ENCODE measurements around the gene LMNB1.

Gene LMNB1

DNA sequence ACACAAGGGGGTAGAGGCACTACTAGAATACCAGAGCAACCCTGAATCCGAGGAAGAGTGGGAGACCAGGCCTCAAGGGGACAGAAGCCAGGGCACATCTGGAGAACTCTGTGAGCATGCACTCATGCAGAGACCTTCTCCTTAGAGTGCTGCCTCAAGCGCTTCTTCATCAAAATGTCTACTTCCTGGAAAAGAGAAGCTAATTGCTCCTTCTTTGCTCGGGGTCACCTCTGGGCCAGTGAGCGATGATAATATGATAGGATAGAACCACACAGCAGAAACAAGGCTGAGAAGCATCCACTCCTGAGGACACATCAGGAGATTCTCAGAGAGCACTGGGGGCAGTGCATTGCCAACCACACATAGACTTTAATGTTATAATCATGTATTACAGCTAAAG lies 23.7 kb upstream of the LMNB1 start:
- peaks cover 2% of the 10 kb centered on the region for H3K4me1 ChIP-seq (ENCODE audit: control insufficient read depth, insufficient read depth, low read length)
- H3K4me3 ChIP-seq (ENCODE audit: low read depth, low read length) = no peak overlapping the region
- ChIA-PET CTCF (interaction anchor here (1.0 kb wide), 1 partner anchor 77 kb away, joined by 4 read pairs; no protein-coding TSS in a partner anchor), POLR2A (interaction anchor here (1.0 kb wide), 1 partner anchor 23 kb away, joined by 3 read pairs; no protein-coding TSS in a partner anchor)
- no peaks in the 10 kb centered on the region for H3K9me3 ChIP-seq (ENCODE audit: control insufficient read depth, insufficient read depth, low read depth, low read length)
- TF ChIP-seq ZBTB48 (tag by site-specific recombination; IDR thresholded peaks at IDR 0.05) = no peak
- no peak for TF ChIP-seq ZNF175 (tag by site-specific recombination; IDR thresholded peaks at IDR 0.05)
- TF ChIP-seq ATF2 (tag by site-specific recombination; IDR thresholded peaks at IDR 0.05; ENCODE audit: low read depth) = no peak
- H3K36me3 ChIP-seq (ENCODE audit: control insufficient read depth in 2 of 2, insufficient read depth in 1 of 2, low read length in 2 of 2) = no peaks in the 10 kb centered on the region
- no peak overlapping the region for H3K27ac ChIP-seq (ENCODE audit: extremely low read depth, low read depth, low read length)

DNA sequence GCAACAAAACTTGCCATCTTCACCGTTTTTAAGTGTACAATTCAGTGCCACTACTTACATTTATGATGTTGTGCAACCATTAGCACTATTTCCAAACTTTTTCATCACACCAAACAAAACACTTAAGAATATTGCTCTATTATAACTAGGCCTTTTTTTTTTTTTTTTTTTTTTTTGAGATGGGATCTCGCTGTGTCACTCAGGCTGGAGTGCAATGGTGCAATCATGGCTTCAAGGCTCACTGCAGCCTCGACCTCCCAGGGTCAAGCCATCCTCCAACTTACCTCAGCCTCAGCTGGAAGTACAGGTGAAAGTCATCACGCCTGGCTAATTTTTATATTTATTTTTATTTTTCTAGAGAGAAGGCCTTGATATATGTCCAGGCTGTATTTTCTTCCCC lies 22.3 kb upstream of the LMNB1 start:
- CTCF ChIA-PET = no interaction called here
- H3K36me3 ChIP-seq (ENCODE audit: control insufficient read depth in 2 of 2, insufficient read depth in 1 of 2, low read length in 2 of 2) = no peaks in the 10 kb centered on the region
- H3K27ac ChIP-seq (ENCODE audit: extremely low read depth, low read depth, low read length) = no peak overlapping the region
- no peak overlapping the region for H3K4me3 ChIP-seq (ENCODE audit: low read depth, low read length)
- 0 out of 2 replicates have a peak, but pooled peaks cover 2% of the 10 kb centered on the region for H3K4me1 ChIP-seq (ENCODE audit: control insufficient read depth, insufficient read depth, low read length)
- no peak for TF ChIP-seq ZNF157 (tag by site-specific recombination; IDR thresholded peaks at IDR 0.05)
- TF ChIP-seq ZBTB20 (tag by site-specific recombination; IDR thresholded peaks at IDR 0.05) = no peak
- no peak for TF ChIP-seq ZNF548 (tag by site-specific recombination; IDR thresholded peaks at IDR 0.05)
- no peak for TF ChIP-seq ATF2 (tag by site-specific recombination; IDR thresholded peaks at IDR 0.05; ENCODE audit: low read depth)
- TF ChIP-seq ZBTB8A (tag by site-specific recombination; IDR thresholded peaks at IDR 0.05) = no peak
- TF ChIP-seq ZNF175 (tag by site-specific recombination; IDR thresholded peaks at IDR 0.05) = no peak
- no peak for TF ChIP-seq ZNF24 (tag by site-specific recombination; IDR thresholded peaks at IDR 0.05)
- TF ChIP-seq ZNF777 (tag by site-specific recombination; IDR thresholded peaks at IDR 0.05; ENCODE audit: borderline replicate concordance) = no peak
- TF ChIP-seq ZNF76 (tag by site-specific recombination; IDR thresholded peaks at IDR 0.05; ENCODE audit: borderline replicate concordance, low read depth) = no peak
- POLR2A ChIA-PET = no interaction called here
- no peaks in the 10 kb centered on the region for H3K9me3 ChIP-seq (ENCODE audit: control insufficient read depth, insufficient read depth, low read depth, low read length)

GRCh38 chr5:126755593-126755992 lies 21.3 kb upstream of the LMNB1 start:
- ChIA-PET CTCF (interaction anchor here (0.6 kb wide), 1 partner anchor 80 kb away, joined by 3 read pairs; no protein-coding TSS in a partner anchor), POLR2A (no interaction called here)
- Histone ChIP-seq H3K9me3 (ENCODE audit: control insufficient read depth, insufficient read depth, low read depth, low read length) (no peaks in the 10 kb centered on the region), H3K4me3 (ENCODE audit: low read depth, low read length) (no peak overlapping the region), H3K36me3 (ENCODE audit: control insufficient read depth in 2 of 2, insufficient read depth in 1 of 2, low read length in 2 of 2) (no peaks in the 10 kb centered on the region), H3K4me1 (ENCODE audit: control insufficient read depth, insufficient read depth, low read length) (0 out of 2 replicates have a peak, but pooled peaks cover 2% of the 10 kb centered on the region), H3K27ac (ENCODE audit: extremely low read depth, low read depth, low read length) (no peak overlapping the region)
- TF ChIP-seq ZNF341 (tag by site-specific recombination; IDR thresholded peaks at IDR 0.05; ENCODE audit: low read depth) = peak; percentile 41
- no peak for TF ChIP-seq ZNF274 (IDR thresholded peaks at IDR 0.05; ENCODE audit: low read length)
- no peak for TF ChIP-seq ZNF274 (tag by site-specific recombination; IDR thresholded peaks at IDR 0.05; ENCODE audit: borderline replicate concordance)

GRCh38 chr5:126757713-126758357 lies 19.1 kb upstream of the LMNB1 start:
- no peaks in the 10 kb centered on the region for H3K9me3 ChIP-seq (ENCODE audit: control insufficient read depth, insufficient read depth, low read depth, low read length)
- POLR2A ChIA-PET = interaction anchor here (0.6 to 0.7 kb wide), 2 partner anchors 14 to 21 kb away, joined by 4 read pairs; no protein-coding TSS in a partner anchor
- CTCF ChIA-PET = interaction anchor here (0.7 to 0.9 kb wide), 2 partner anchors 17 to 22 kb away, joined by 3 to 5 read pairs; no protein-coding TSS in a partner anchor
- H3K4me1 ChIP-seq (ENCODE audit: control insufficient read depth, insufficient read depth, low read length) = 0 out of 2 replicates have a peak, but pooled peaks cover 2% of the 10 kb centered on the region
- H3K36me3 ChIP-seq (ENCODE audit: control insufficient read depth in 2 of 2, insufficient read depth in 1 of 2, low read length in 2 of 2) = no peaks in the 10 kb centered on the region
- TF ChIP-seq ZNF362 (tag by site-specific recombination; IDR thresholded peaks at IDR 0.05) = peak; percentile 92
- TF ChIP-seq SCRT2 (tag by site-specific recombination; IDR thresholded peaks at IDR 0.05) = peak; percentile 85
- no peak for TF ChIP-seq SP2 (tag by site-specific recombination; IDR thresholded peaks at IDR 0.05)
- H3K4me3 ChIP-seq (ENCODE audit: low read depth, low read length) = no peak overlapping the region
- H3K27ac ChIP-seq (ENCODE audit: extremely low read depth, low read depth, low read length) = no peak overlapping the region
